Karpas-422 (cell line): ENCODE data around the gene RHBDD2. TPM values are rescaled to one million over a fixed set of nuclear protein-coding genes. Genes with fewer than 3 reads are reported as not detected.
"Not testable (repeated sequence)": the region's sequence is repeated elsewhere in the genome, so short reads cannot be mapped to it uniquely, and the experiment has no call there.

Source experiments
- DNase-seq: peaks from one replicate; pipeline ENCODE4 v3.0.0-alpha.2; 2015
- H2AFZ ChIP-seq: fragments of 200-600 bp; sonication (generic); 2 replicates; pipeline ENCODE4 v1.6.1; 2014; ENCODE audit warnings: antibody characterized with exemption, low read length, mixed read lengths
- H3K27ac ChIP-seq: fragments of 200-600 bp; sonication (generic); 2 replicates; pipeline ENCODE4 v1.5.1; 2014; ENCODE audit warnings: mild to moderate bottlenecking, low read length, moderate library complexity
- H3K27me3 ChIP-seq: fragments of 200-600 bp; sonication (generic); 2 replicates; pipeline ENCODE4 v1.6.1; 2014; ENCODE audit warnings: low read length, mixed read lengths
- H3K36me3 ChIP-seq: fragments of 200-600 bp; sonication (generic); 2 replicates; pipeline ENCODE4 v1.6.1; 2014; ENCODE audit warnings: low read length, mixed read lengths; ENCODE audit not compliant: insufficient read depth
- H3K4me1 ChIP-seq: fragments of 200-600 bp; sonication (generic); 2 replicates; pipeline ENCODE4 v1.6.1; 2014; ENCODE audit warnings: mild to moderate bottlenecking, low read length, mixed read lengths
- H3K4me2 ChIP-seq: fragments of 200-600 bp; sonication (generic); 2 replicates; pipeline ENCODE4 v1.6.1; 2014; ENCODE audit warnings: low read length, low read depth, mild to moderate bottlenecking; ENCODE audit not compliant: poor library complexity, severe bottlenecking
- H3K4me3 ChIP-seq: fragments of 200-600 bp; sonication (generic); 2 replicates; pipeline ENCODE4 v1.5.1; 2014; ENCODE audit warnings: mild to moderate bottlenecking, antibody characterized with exemption, low read length, mixed read lengths
- H3K79me2 ChIP-seq: fragments of 200-600 bp; sonication (generic); 2 replicates; pipeline ENCODE4 v1.6.1; 2014; ENCODE audit warnings: mild to moderate bottlenecking, low read length, mixed read lengths
- H3K9ac ChIP-seq: fragments of 200-600 bp; sonication (generic); 2 replicates; pipeline ENCODE4 v1.6.0; 2014; ENCODE audit warnings: low read length
- H3K9me2 ChIP-seq: fragments of 200-600 bp; sonication (generic), shearing (Covaris generic); replicated peaks from 2 replicates; pipeline ENCODE4 v1.6.0; 2014; ENCODE audit warnings: mild to moderate bottlenecking, low read length, moderate library complexity; ENCODE audit not compliant: insufficient read depth
- H3K9me3 ChIP-seq: fragments of 300-700, 200-600 bp; sonication (generic); 2 replicates; pipeline ENCODE4 v1.6.1; 2014; ENCODE audit warnings: low read length, mixed read lengths
- H4K20me1 ChIP-seq: fragments of 200-600 bp; sonication (generic); 2 replicates; pipeline ENCODE4 v1.6.1; 2014; ENCODE audit warnings: mild to moderate bottlenecking, antibody characterized with exemption, low read length, low read depth; ENCODE audit not compliant: insufficient read depth
- total RNA-seq: library from RNA; depleted of rRNA; stranded (reverse); fragments of >200 nt; shearing (Covaris generic); gene quantifications from 2 replicates; pipeline ENCODE4 v1.2.3, GENCODE V29; 2014; ENCODE audit warnings: low replicate concordance

The RHBDD2 gene
- total RNA-seq, 1 experiment from 2014 or later, result 35.2 TPM

DNA sequence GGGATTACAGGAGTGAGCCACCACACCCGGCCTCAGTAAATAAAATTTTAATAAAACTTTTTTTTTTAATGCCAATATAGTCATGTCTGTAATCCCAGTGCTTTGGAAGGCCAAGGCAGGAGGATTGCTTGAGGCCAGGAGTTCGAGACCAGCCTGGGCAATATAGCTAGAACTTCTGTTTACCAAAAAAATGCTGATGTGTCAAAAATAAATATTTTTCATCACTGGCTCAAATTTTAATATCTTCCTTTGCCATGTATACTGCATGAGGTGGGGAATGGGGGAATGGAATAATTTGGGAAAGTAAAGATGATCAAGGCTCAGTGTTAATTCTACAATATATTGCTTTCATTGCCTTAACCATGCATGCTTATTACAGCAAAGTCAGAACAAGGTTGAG, 10.7 kb upstream of the RHBDD2 start:
- Histone ChIP-seq H3K9ac (no peak overlapping the region), H3K36me3 (no peaks in the 10 kb centered on the region), H3K79me2 (no peaks in the 10 kb centered on the region), H4K20me1 (no peaks in the 10 kb centered on the region), H3K4me3 (no peak overlapping the region), H3K4me2 (no peak overlapping the region), H3K27ac (no peak overlapping the region), H3K9me2 (no peaks in the 10 kb centered on the region), H3K4me1 (no peaks in the 10 kb centered on the region), H2AFZ (no peak overlapping the region), H3K27me3 (no peaks in the 10 kb centered on the region), H3K9me3 (no peaks in the 10 kb centered on the region)
- DNase-seq, result no peak

DNA sequence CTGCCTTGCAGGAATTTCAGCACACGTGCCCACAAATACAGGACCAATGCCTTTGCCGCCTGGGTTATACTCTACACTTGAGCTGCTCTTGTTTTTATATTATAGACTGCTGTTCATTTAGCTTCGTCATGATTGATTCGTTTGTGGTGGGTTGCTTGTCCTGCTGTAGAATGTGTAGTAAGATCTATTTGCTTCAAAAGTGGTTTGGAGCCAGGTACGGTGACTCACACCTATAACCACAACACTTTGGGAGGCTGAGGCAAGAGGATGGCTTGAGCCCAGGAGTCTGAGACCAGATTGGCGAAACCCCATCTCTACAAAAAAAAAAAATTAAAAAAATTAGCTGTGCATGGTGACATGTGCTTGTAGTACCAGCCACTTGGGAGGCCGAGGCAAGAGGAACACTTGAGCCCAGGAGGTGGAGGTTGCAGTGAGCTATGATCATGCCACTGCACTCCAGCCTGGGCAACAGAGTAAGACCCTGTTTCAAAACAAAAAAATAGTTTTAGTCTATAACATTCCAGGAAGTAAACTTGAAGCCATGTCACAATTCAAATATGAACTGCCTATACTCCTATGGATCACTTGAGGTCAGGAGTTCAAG, 9.0 kb upstream of the RHBDD2 start:
- Histone ChIP-seq H3K9me3 (no peaks in the 10 kb centered on the region), H2AFZ (no peak overlapping the region), H3K27ac (no peak overlapping the region), H3K36me3 (no peaks in the 10 kb centered on the region), H3K4me1 (no peaks in the 10 kb centered on the region), H3K9me2 (no peaks in the 10 kb centered on the region), H3K9ac (no peak overlapping the region), H3K4me2 (no peak overlapping the region), H3K27me3 (no peaks in the 10 kb centered on the region), H3K4me3 (no peak overlapping the region), H3K79me2 (no peaks in the 10 kb centered on the region), H4K20me1 (no peaks in the 10 kb centered on the region)
- no peak for DNase-seq

DNA sequence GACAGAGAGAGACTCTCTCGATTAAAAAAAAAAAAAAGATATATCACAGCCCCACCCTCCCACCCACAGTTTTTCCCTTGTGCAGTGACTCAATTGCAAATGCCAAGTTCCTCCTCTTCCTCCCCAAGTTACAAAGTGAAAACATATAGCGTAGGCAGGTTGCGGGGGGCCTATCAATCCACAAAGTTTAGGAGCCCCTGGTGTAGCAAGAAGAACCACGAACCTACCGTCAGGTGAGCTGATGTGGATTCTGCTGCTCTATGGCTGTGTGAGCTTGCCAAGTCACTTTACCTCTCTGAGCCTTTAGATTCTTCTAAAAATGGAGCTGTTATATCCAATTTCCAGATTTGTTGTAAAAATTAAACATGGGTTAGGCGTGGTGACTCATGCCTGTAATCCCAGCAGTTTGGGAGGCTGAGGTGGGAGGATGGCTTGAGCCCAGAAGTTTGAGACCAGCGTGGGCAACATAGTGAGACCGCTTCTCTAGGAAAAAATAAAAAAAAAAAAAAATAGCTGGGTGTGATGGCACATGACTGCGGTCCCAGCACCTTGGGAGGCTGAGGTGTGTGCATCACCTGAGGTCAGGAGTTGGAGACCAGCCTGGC, 8.2 kb upstream of the RHBDD2 start:
- H3K27ac ChIP-seq, result no peak overlapping the region
- no peak overlapping the region for H3K4me3 ChIP-seq
- no peaks in the 10 kb centered on the region for H3K4me1 ChIP-seq
- no peaks in the 10 kb centered on the region for H4K20me1 ChIP-seq
- no peaks in the 10 kb centered on the region for H3K9me2 ChIP-seq
- H3K36me3 ChIP-seq, result no peaks in the 10 kb centered on the region
- H2AFZ ChIP-seq, result no peak overlapping the region
- peak; percentile 15 for DNase-seq
- no peaks in the 10 kb centered on the region for H3K79me2 ChIP-seq
- H3K9me3 ChIP-seq, result no peaks in the 10 kb centered on the region
- no peaks in the 10 kb centered on the region for H3K27me3 ChIP-seq
- no peak overlapping the region for H3K9ac ChIP-seq
- H3K4me2 ChIP-seq, result no peak overlapping the region

GRCh38 chr7:75872073-75872782, 6.6 kb upstream of the RHBDD2 start:
- Histone ChIP-seq H3K36me3 (no peaks in the 10 kb centered on the region), H3K27me3 (no peaks in the 10 kb centered on the region), H3K4me3 (no peak overlapping the region), H2AFZ (no peak overlapping the region), H3K4me2 (no peak overlapping the region), H3K9ac (no peak overlapping the region), H3K4me1 (no peaks in the 10 kb centered on the region), H4K20me1 (no peaks in the 10 kb centered on the region), H3K9me2 (no peaks in the 10 kb centered on the region), H3K27ac (no peak overlapping the region), H3K9me3 (no peaks in the 10 kb centered on the region), H3K79me2 (no peaks in the 10 kb centered on the region)
- DNase-seq, result peak; percentile 38

- H3K4me1 ChIP-seq, H3K27ac ChIP-seq, H4K20me1 ChIP-seq, H3K9ac ChIP-seq, H3K79me2 ChIP-seq, H3K4me2 ChIP-seq, H3K9me2 ChIP-seq, H3K9me3 ChIP-seq, H3K4me3 ChIP-seq, H3K36me3 ChIP-seq, H2AFZ ChIP-seq, H3K27me3 ChIP-seq, DNase-seq: not testable (repeated sequence)
These were observed 4.7 kb upstream of the RHBDD2 start for GRCh38 chr7:75874180-75874579.

DNA sequence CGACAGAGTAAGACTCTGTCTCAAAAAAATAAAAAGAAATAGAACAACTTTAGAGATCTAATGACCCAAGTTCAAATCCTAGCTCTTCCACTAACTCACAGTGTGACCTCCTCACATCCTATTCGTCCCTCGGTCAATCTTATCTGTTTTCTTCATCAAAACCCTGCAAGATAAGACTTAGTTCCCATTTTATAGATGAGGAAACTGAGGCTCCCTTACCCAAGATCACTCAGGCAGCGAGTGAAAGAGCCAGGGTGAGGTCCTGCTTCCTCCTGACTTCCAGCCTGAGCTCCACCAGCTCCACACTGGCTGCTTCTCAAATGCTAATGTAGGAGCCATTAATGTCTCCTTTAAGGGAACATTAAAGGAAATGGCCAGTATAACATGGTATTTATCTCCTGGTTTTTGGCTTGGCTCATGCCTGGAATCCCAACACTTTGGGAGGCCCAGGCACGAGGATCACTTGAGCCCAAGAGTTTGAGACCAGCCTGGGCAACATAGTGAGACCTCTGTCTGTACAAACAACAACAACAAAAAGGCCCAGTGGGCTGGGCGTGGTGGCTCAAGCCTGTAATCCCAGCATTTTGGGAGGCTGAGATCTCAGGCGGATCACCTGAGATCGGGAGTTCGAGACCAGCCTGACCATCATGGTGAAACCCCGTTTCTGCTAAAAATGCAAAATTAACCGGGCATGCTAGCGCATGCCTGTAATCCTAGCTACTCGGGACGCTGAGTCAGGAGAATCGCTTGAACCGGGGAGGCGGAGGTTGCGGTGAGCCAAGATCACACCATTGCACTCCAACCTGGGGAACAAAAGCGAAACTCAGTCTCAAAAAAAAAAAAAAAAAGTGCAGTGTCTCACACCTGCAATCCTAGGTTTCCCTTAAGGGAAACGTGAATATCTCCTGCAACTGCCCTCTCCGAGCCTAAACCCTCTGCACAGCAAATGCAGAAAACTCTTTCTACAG, 3.4 kb upstream of the RHBDD2 start:
- DNase-seq, result peak; percentile 24
- Histone ChIP-seq H3K27ac (no peak overlapping the region), H2AFZ (no peak overlapping the region), H3K27me3 (no peaks in the 10 kb centered on the region), H3K9me2 (no peaks in the 10 kb centered on the region), H3K4me3 (no peak overlapping the region), H3K36me3 (peaks cover 1% of the 10 kb centered on the region; the same call in 1 of the 2 replicates), H3K79me2 (peaks cover 14% of the 10 kb centered on the region), H3K4me2 (no peak overlapping the region), H3K4me1 (peaks cover 16% of the 10 kb centered on the region), H4K20me1 (peaks cover 4% of the 10 kb centered on the region; the same call in 1 of the 2 replicates), H3K9ac (no peak overlapping the region), H3K9me3 (no peaks in the 10 kb centered on the region)

DNA sequence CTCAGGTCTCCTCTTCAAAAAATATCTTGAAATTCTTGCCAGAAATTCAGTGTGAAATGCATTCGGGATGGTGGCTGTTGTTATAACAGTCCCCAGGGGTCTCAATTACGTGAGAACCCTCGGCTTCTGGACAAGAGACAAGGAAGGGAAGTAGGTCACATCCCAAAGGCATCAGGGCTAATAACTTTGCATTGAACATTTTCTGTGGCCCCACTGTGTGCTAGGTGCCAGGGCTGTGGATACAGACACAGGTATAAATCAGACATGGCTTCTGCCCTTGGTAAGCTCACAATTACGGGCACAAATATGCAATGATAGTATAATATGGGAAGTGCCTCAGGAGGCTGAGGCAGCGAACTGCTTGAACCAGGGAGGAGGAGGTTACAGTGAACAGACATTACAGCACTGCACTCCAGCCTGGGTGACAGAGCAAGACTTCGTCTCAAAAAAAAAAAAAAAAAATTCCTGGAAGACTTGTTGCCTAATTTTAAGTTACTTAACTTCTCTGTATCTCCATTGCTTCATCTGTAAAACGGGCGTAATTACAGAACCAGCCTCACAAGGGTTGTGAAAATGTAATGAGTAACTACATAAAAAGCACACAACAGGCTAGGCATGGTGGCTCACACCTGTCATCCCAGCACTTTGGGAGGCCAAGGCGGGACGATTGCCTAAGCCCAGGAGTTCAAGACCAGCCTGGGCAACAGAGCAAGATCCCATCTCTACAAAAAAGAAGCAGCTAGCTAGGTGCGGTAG, 2.5 kb upstream of the RHBDD2 start:
- no peak overlapping the region for H3K27ac ChIP-seq
- no peak overlapping the region for H3K9ac ChIP-seq
- H3K27me3 ChIP-seq, result no peaks in the 10 kb centered on the region
- H3K9me3 ChIP-seq, result no peaks in the 10 kb centered on the region
- H2AFZ ChIP-seq, result no peak overlapping the region
- peaks cover 4% of the 10 kb centered on the region; the same call in 1 of the 2 replicates for H4K20me1 ChIP-seq
- no peaks in the 10 kb centered on the region for H3K9me2 ChIP-seq
- H3K4me2 ChIP-seq, result no peak overlapping the region
- H3K4me1 ChIP-seq, result peaks cover 16% of the 10 kb centered on the region
- peak; percentile 31 for DNase-seq
- peaks cover 8% of the 10 kb centered on the region; the same call in 1 of the 2 replicates for H3K36me3 ChIP-seq
- no peak overlapping the region for H3K4me3 ChIP-seq
- peaks cover 23% of the 10 kb centered on the region for H3K79me2 ChIP-seq
